ENCODE measurements around the gene INSL6.
A peak's percentile ranks its signal among the peaks of the same experiment; 100 is the strongest.
"Not testable (repeated sequence)": the region's sequence is repeated elsewhere in the genome, so short reads cannot be mapped to it uniquely, and the experiment has no call there.

INSL6 gene, protein sequence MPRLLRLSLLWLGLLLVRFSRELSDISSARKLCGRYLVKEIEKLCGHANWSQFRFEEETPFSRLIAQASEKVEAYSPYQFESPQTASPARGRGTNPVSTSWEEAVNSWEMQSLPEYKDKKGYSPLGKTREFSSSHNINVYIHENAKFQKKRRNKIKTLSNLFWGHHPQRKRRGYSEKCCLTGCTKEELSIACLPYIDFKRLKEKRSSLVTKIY

DNA sequence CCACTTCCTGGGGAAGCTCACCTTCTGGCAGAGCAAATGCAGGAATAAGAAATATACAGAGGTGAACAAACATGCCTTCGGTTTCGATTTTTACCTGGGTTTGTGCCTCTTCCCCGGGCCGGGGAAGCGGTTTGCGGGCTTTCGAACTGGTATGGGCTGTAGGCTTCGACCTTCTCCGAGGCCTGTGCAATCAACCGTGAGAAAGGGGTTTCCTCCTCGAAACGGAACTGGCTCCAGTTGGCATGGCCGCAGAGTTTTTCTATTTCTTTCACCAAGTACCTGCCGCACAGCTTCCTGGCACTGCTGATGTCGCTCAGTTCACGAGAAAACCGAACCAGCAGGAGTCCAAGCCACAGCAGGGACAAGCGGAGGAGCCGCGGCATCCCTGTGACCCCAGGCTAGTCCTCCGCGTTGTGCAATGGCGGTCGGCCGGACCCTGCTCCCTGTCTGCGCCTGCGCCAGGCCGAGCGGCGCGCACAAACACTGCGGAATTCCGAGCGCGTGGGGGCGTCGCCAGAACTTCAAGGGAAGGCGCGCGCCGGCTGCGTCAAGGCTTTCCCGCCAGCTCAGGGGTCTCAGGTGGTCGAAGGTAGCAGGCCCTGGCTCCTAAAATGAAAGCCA, at the start of gene INSL6:
INSL6 (minus strand) TSS at position 420 of the 621 bp plus-strand sequence; CDS start at position 383, 37 bp downstream.
- DNase-seq = no peak

DNA sequence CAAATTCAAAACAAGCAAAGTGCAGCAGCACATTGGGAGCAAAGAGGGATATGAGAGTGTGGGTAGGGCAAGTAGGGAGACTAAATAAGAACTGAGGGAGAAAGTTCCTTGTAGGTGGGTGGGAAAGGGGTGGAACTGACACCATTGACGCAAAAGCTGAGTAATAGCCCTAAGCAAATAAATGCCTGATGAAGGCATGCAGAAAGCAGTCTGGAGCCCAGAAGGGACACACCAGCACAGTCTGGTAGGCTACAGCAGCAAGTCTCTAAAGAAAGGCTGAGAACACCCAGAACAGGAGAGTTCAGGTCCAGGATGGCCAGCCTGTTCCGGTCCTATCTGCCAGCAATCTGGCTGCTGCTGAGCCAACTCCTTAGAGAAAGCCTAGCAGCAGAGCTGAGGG, 45.8 kb upstream of the INSL6 start, which contains the start of gene INSL4:
INSL4 (plus strand) TSS at position 208 of the 400 bp plus-strand sequence; CDS start at position 313, 105 bp downstream.
- DNase-seq = no peak

DNA sequence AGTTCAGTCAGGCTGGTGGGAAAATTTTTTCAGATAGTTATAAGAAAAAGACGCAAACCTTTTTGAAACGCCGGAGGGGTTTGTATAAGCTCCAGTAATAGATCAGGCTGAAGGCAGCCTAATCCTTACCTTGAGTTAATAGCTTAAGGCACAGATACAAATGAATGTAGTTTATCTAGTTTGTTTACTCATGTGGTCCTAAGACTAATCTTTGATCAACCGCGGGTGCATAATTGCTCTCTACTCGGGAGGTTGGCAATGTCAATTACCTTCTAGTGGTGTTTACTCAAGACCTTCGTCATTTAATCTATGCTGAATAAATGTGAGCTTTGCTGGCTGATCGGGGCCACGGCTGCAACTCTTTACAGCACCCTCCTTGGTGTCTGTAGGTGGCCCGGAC, 45.1 kb upstream of the INSL6 start:
- DNase-seq = no peak

DNA sequence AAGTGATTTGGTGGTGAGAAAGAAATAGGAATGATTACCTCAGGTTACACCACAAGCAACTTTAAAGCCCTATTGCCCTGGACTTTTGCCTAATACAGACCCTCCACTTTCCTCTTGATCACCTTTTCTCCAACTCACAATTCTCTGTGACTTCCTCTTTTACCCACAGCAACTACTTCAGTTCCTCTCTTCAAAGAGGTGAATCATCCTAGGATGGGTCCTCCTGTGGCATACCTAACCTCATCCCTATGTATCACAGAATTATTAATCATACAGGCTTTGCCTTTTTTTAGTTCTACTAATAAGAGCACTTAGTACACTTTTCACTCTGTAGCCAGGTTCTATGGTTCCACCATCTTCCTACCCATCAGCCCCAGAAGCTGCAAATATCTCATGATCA, 19.6 kb upstream of the INSL6 start:
- no peak for DNase-seq

DNA sequence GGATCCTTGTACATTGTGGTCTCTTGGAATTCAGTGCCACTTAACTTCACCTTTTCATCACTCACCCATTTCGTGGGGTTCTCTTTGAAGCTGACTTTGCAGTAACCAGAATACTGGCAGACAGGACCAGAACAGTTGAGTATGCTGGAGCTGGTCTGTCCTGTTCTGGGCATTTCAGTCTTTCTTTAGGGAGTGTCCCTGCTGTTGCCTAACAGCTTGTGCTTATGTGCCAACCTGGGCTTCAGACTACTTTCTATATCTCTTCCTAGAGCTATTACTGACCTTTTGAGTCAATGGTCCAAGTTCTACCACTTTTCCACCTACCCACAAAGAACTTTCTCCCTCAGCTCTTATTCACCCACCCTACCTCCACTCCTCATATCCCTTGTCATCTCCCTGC, 10.0 kb upstream of the INSL6 start:
- DNase-seq = no peak

DNA sequence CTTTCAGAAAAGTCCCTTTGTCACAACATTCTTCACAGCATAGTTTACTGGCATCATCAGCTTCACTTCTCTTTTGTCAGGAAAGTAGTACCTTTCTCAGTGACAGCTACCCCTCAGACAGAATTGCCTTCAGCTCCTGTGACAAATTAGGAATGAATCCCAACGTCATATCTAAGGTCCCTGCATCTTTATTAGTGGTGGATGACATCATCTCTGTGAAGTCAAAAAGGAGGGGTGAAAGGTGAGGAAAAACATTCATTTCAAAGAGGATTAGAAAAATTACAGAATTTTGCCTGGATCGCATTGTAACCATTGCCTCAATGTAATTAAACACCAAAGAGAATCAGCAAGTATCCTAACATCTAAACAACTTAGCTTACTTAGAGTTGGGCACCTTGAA, 7.9 kb upstream of the INSL6 start:
- no peak for DNase-seq

DNA sequence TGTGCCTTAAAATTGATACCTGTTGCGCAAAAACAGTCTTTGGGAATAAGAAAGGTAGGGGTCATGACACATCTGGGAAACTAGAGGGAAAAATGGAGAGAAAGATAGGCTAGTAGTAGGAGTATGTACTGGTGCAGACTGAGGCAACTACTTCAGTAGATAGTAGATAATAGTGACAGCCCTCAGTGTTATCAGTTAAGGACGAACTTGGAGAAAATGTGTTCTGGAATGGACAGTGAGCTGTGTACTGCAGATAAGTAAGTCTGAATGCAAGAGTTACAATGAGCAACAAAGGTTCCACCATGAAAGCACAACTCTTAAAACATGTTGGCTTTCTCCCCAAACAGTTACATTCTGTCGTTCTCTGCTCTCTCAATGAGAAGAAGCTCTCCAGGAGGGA, 6.5 kb upstream of the INSL6 start:
- DNase-seq = no peak

DNA sequence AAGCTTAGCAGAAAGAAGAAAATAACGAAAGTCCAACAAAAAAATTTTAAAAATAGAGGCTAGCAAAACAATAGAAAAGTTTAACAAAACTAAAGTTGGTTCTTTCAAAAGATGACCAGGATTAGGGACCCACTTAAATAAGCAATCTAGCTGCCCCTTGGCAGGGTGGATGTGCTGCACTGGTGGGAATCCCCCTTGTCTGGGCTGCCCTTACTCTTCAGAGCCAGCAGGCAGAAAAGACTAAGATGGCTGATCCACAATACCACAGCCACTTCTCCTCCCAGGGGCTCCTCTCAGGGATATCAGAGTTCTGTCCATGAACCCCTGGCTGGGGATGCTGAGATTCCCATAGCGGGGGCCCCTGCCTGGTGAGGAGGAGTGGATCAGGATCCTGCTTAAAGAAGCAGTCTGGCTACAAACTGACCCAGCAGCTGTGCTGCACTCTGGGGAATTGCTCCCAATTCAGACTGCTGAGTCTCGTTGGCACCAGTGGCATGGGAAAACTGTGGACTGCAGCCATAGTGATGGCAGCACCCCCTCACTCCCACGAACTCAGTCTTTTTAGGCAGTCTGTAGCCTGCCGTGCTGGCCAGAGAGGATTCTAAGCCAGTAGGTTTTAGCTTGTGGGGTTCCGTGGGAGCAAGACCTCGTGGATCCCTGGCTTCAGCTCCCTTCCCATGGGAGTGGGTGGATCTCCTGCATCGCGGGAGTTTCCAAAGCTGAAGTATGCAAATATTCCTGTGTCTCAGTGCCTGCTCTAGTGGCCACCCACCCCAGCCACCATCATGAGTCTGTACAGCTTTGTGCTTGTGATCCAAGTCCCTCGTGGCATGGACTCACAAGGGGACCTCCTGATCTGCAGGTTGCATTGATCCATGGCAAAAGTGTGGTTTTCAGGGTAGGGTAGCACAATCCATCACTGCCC, 2.9 kb upstream of the INSL6 start:
- DNase-seq = no peak

DNA sequence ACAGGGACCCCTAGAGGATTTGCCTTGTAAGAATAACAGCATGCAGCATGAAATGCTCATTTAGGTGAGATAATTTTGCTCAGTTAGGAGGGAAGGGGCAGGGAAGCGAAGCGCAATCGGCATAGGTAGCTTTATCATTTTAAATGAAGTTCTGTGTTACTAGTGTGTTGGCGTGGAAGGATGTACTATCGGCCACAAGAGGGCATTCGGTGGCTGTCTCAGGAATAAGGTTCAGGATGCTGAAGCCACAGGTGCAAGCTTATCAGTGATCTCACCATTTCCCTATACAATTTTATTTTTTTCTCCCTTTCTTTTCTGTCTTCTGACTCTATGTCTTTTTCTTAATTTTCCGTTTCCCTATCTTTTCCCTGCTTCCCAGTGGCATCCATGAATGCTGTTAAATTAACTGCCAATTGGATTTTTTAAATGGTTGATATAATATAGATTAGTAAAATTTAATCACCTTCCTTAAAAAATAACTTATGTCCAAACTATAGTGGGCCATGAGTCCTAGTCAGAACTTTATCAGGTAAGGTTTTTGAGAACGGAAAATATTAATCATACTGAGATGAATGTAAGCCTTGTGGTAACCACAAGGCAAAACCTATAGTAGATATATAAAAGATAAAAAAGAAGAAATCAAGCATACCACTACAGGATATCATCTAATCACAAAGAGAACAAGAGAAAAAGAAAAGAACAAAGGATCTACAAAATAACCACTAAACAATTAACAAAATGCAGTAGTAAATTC, 1.2 kb upstream of the INSL6 start:
- DNase-seq = peak; percentile 56

DNA sequence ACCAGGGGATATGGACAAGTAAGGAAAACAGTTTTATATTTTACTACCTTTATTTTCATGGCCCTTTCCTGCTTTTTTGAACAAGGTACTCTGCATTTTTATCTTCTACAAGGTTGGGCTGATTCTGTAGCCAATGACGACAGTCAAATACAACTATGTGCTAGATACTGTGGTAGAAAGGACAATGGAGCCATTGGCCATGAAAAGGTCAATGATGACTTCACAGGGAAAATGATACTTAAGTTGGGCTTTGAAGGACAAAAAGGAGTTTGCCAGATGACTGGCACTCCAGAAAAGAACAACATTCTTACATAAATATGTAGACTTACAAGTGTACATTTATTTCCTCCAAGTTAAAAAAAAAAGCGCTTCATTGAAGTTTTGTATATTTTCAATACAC, 663 bp downstream of the INSL6 start:
- no peak for DNase-seq

DNA sequence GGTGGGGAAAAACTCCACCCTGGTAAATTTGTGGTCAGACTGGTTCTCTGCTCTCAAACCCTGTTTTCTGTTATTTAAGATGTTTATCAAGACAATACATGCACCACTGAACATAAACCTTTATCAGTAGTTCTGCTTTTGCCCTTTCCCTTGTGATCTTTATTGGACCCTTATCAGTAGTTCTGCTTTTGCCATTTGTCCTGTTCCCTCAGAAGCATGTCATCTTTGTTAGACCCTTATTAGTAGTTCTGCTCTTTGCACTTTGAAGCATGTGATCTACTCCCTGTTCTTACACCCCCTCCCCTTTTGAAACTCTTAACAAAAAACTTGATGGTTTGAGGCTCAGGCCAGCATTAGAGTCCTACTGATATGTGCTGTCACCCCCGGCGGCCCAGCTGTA, 4.8 kb downstream of the INSL6 start:
- not testable (repeated sequence) for DNase-seq

DNA sequence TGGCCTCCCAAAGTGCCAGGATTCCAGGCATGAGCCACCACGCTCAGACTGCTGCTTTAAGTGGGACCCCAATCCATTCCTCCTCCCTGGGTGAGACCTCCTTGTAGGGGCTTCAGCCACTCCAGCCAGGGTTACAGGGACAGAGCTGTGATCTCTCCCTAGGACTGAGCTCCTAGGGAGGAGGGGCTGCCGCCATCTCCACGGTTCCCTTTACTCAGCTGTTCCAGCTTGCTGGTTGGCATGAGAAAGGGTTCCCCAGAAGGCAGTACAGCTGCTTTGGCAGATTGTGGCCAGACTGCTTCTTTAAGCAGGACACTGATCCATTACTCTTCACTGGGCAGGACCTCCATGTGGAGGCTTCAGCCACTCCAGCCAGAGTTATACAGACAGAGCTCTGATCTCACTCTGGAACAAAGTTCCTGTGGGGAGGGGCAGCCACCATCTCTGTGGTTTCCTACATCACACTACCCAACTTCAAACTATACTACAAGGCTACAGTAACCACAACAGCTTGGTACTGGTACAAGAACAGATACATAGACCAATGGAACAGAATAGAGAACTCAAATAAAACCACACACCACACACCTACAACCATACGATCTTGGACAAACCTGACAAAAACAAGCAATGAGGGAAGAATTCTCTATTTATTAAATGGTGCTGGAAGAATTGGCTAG, 7.2 kb downstream of the INSL6 start:
- no peak for DNase-seq

DNA sequence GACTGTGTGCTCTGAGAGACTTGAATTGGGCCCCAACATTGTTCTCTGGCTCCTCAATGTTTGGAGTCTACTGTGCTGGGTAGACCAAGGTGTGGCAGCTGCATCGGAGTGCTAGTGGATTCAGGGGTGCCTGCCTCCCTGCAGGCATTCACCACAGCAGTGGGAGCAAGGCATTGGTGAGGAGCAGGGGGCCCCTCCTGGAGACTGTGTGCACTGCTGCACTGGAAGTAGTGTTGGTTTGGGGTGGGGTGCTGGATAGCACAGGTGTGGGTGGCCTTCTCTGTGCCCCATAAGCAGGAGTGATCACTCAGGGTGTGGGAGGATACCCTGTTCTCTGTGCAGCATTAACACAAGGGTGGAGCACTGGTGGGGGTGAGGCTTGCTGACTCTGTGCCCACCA, 39.2 kb downstream of the INSL6 start:
- DNase-seq = no peak

DNA sequence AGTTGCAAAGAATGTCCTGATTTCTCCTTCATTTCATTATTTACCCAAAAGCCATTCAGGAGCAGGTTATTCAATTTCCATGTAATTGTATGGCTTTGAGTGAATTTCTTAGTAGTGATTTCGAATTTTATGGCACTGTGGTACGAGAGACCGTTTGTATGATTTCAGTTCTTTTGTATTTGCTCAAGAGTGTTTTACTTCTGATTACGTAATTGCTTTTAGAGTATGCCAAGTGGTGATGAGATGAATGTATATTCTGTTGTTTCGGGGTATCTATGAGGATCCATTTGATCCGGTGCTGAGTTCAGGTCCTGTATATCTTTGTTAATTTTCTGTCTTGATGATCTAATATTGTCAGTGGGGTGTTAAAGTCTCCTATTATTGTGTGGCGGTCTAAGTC, 41.2 kb downstream of the INSL6 start:
- DNase-seq = no peak

DNA sequence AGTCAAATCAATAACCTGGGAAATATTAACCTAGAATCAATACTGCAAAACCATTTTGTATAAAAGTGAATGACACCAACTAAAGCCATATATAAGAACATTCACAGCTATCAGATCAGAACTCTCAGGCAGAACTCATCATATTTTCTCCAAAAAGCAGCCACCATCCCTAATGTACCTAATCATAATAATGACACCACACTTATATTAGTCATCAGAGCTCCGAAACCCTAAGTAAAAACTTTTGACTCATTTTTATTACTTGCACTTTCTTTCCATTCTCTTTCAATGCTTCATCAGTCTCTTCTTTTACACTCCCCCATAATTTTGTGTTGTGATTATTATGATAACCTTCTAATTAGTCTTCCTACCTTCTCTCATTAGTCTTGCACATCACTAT, 45.3 kb downstream of the INSL6 start:
- DNase-seq = no peak

DNA sequence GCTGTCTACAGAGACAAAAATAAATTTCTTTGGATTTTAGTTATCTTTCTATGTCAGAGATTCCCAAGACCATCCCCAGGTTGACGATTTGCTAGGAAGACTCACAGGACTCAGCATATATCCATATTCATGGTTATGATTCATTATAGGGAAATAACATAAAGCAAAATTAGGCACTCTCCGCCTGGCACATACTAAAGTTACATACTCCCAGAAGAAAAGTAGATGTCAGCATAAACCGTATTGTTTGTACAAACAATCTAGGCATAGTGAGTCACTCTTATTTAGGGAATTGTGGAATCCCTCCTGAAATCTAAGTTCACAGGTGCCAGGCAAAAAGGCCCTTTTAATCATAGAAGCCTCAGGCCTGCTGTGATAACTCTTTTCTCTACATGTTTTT, 62.9 kb downstream of the INSL6 start:
- no peak for DNase-seq

DNA sequence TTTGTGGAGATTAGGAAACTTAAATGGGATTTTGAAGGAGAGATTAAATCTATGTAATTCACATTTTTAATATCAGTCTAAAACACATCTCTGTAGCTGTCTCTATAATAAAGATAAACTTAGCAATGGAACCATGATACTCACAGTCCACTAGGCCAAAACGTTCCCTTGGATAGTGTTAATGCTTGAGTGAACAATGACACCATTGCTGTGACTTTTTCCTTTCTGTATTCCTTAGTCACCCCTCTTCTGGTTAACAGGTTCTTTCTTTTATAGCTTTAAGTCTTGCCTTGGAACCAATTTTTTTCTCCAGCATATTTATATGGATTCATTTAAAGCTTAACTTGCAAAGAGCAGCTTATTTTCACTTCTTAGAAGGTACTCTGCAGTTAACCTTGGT, 63.3 kb downstream of the INSL6 start:
- DNase-seq = no peak

DNA sequence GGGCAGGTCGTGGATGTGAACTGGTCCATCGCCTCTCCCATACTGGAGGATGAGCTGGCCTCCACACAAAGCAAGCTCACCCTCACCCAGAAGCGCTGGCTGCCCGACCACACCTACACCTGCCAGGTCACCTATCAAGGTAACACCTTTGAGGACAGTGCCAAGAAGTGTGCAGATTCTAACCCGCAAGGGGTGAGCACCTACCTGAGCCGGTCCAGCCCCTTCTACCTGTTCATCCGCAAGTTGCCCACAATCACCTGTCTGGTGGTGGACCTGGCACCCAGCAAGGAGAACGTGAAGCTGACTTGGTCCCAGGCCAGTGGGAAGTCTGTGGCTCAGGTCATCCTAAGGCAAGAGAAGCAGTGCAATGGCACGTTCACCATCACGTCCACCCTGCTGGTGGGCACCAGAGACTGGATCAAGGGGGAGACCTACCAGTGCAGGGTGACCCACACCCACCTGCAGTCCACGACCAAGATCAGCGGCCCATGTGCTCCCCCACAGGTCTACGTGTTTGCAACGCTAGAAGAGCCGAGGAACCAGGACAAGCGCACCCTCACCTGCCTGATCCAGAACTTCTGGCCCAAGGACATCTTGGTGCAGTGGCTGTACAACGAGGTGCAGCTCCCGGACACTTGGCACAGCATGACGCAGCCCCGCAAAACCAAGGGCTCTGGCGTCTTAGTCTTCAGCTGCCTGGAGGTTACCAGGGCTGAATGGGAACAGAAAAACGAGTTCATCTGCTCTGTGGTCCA, 71.3 kb downstream of the INSL6 start:
- no peak for DNase-seq
